Neural progenitor cell (in vitro differentiated cells): Measurements from ENCODE around the gene FOXD3. TPM values are rescaled to one million over a fixed set of nuclear protein-coding genes. Genes with fewer than 3 reads are reported as not detected.

Experiments
- DNase-seq: peaks from one replicate; pipeline ENCODE4 v3.0.0-alpha.2; 2016; ENCODE audit warnings: low spot score
- H2AFZ ChIP-seq: fragments of 200-600 bp; sonication (generic); replicated peaks from 2 replicates; pipeline ENCODE4 v1.6.1; 2016; ENCODE audit warnings: antibody characterized with exemption
- H3F3A ChIP-seq: fragments of 200-600 bp; sonication (generic); 2 replicates; pipeline ENCODE4 v1.6.1; 2016; ENCODE audit warnings: antibody characterized with exemption, low read depth
- H3K27ac ChIP-seq: fragments of 200-600 bp; sonication (generic); 2 replicates; pipeline ENCODE4 v1.5.1; 2016; ENCODE audit warnings: mild to moderate bottlenecking
- H3K27me3 ChIP-seq: fragments of 200-600 bp; sonication (generic); 2 replicates; pipeline ENCODE4 v1.6.1; 2016; ENCODE audit warnings: mild to moderate bottlenecking, moderate library complexity
- H3K36me3 ChIP-seq: fragments of 200-600 bp; sonication (generic); 2 replicates; pipeline ENCODE4 v1.5.1; 2016
- H3K4me1 ChIP-seq: fragments of 200-600 bp; sonication (generic); 2 replicates; pipeline ENCODE4 v1.6.1; 2016; ENCODE audit warnings: mixed run types
- H3K4me2 ChIP-seq: fragments of 200-600 bp; sonication (generic); 2 replicates; pipeline ENCODE4 v1.6.1; 2016
- H3K4me3 ChIP-seq: fragments of 200-600 bp; sonication (generic); 2 replicates; pipeline ENCODE4 v1.5.1; 2016
- H3K79me2 ChIP-seq: fragments of 200-600 bp; sonication (generic); 2 replicates; pipeline ENCODE4 v1.6.1; 2016; ENCODE audit warnings: low read depth
- H3K9ac ChIP-seq: fragments of 200-600 bp; sonication (generic); 2 replicates; pipeline ENCODE4 v1.6.1; 2016
- H3K9me3 ChIP-seq: fragments of 200-600 bp; sonication (generic); 2 replicates; pipeline ENCODE4 v1.5.1; 2016; ENCODE audit warnings: low read depth
- H4K20me1 ChIP-seq: fragments of 200-600 bp; sonication (generic); 2 replicates; pipeline ENCODE4 v1.6.1; 2016; ENCODE audit warnings: low read depth
- H3K27ac Mint-ChIP-seq: 3 replicates; pipeline ENCODE4 v1.8.0; 2021; ENCODE audit warnings: mixed read lengths
- H3K27me3 Mint-ChIP-seq: 2 replicates; pipeline ENCODE4 v1.8.0; 2022; ENCODE audit warnings: low read depth, mild to moderate bottlenecking, inconsistent platforms, moderate library complexity, mixed read lengths; ENCODE audit not compliant: insufficient read depth
- H3K36me3 Mint-ChIP-seq: 3 replicates; pipeline ENCODE4 v1.8.0; 2021; ENCODE audit warnings: mixed read lengths
- H3K4me1 Mint-ChIP-seq: 3 replicates; pipeline ENCODE4 v1.8.0; 2021; ENCODE audit warnings: mixed read lengths
- H3K4me3 Mint-ChIP-seq: 3 replicates; pipeline ENCODE4 v1.8.0; 2021; ENCODE audit warnings: mild to moderate bottlenecking, moderate library complexity, mixed read lengths
- H3K9me3 Mint-ChIP-seq: 3 replicates; pipeline ENCODE4 v1.8.0; 2020; ENCODE audit warnings: mixed read lengths
- EZH2 ChIP-seq: fragments of 200-600 bp; sonication (generic); IDR thresholded peaks from 2 replicates; pipeline ENCODE4 v1.6.1; 2017; ENCODE audit warnings: antibody characterized with exemption, mild to moderate bottlenecking, moderate library complexity
- EZH2phosphoT487 ChIP-seq: fragments of 200-600 bp; sonication (generic); IDR thresholded peaks from 2 replicates; pipeline ENCODE4 v1.6.1; 2017; ENCODE audit warnings: antibody characterized with exemption
- total RNA-seq: library from RNA; depleted of rRNA; stranded (reverse); fragments of >200 nt; gene quantifications from 2 replicates; pipeline ENCODE4 v1.2.3, GENCODE V29; 2015; ENCODE audit warnings: low replicate concordance
- TF ChIP-seq, protein P1 (sequence below): fragments of 200-600 bp; sonication (generic); IDR thresholded peaks from 2 replicates; pipeline ENCODE4 v1.5.1; 2017; ENCODE audit warnings: antibody characterized with exemption, mild to moderate bottlenecking

FOXD3 gene
- total RNA-seq, 1 donor from 2014 or later = 0.06 TPM

DNA sequence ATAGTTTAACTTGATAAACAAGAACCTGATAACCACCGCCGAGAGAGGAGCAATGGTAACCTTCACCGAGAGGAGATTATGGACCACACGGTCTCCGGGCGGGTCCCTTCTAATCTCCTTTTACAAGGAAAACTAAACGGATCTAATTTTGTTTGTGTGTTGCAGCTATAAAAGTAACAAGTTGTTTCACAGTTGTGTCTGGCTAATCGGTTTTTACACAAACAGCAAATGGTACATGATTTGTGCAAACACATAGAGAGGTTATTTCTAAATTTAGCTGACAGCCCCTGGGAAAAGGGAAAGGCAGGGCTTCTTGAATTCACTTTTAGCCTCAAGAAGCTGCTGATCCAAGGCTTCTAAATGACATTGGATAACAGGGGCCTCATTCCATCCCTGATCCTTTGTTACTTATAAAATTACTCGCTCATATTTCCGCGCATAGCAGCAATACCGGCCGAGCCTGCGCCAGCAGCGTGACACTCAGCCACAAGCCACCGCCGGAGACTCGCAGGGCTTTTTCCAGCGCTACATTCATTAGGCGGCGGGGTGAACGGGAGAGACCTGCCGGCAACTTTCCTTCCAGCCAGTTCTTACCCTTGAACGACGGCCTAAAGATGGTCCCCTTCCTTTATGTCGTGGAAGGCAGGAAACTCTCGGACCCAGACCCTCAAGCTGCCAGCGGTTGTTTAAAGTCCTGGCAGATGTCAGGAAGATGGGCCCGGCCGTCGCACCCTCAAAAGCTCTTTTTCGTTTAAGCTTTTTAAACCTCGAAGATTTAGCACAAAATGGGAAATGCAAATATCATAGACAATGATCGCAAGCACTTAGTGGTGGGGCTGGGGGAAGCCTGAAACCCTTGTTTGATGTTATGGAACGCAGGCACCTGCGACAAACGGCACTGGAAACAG is 4.4 kb downstream of the FOXD3 start:
- DNase-seq = peak; percentile 51
- H3K4me1 Mint-ChIP-seq = peaks cover 19% of the 10 kb centered on the region
- peaks cover 78% of the 10 kb centered on the region for H3K27me3 Mint-ChIP-seq

DNA sequence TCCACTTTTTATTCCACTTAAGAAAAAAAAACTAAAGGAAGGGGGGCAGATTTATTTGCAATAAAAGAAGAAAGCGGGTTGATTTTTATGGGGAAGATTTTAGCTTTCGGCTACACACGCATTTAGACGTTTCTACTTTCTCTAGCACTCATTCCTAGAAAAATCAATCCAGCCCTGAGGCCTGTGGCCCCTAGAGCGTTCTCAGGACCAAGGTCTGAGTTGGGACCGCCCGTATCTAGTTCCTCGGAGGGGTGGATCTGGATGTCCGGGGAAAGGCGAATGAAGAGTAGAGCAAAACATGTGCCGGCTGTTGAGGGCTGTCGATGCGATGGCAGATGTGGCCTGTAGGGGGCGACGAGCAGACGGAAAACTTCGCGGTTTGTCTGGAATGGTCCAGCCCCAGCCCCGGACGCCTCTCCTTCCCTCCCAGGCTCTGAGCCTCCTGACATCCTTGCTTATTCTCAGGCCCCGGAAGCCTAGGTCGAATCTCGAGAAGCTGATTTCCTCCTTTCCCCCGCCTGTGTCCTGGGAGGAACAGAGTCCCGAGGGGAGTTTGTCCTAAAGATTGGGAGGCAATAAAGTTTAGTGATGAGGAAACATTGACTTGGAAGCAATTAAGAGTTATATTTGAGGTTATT is 5.2 kb downstream of the FOXD3 start:
- H3K36me3 Mint-ChIP-seq = peaks cover 1% of the 10 kb centered on the region
- Histone ChIP-seq H3K4me1 (peaks cover 13% of the 10 kb centered on the region), H3K4me2 (no peak overlapping the region), H3K9ac (no peak overlapping the region), H2AFZ (no peak overlapping the region), H3K27ac (no peak overlapping the region), H3F3A (peaks cover 58% of the 10 kb centered on the region), H3K79me2 (no peaks in the 10 kb centered on the region), H3K36me3 (no peaks in the 10 kb centered on the region), H3K4me3 (no peak overlapping the region), H4K20me1 (peaks cover 67% of the 10 kb centered on the region), H3K27me3 (peaks cover 100% of the 10 kb centered on the region), H3K9me3 (no peaks in the 10 kb centered on the region)
- peaks cover 16% of the 10 kb centered on the region for H3K4me1 Mint-ChIP-seq
- no peaks in the 10 kb centered on the region for H3K9me3 Mint-ChIP-seq
- peak; percentile 90 for DNase-seq
- TF ChIP-seq EZH2phosphoT487 (peak; percentile 50), EZH2 (peak; percentile 91)
- TF ChIP-seq, protein P1, sequence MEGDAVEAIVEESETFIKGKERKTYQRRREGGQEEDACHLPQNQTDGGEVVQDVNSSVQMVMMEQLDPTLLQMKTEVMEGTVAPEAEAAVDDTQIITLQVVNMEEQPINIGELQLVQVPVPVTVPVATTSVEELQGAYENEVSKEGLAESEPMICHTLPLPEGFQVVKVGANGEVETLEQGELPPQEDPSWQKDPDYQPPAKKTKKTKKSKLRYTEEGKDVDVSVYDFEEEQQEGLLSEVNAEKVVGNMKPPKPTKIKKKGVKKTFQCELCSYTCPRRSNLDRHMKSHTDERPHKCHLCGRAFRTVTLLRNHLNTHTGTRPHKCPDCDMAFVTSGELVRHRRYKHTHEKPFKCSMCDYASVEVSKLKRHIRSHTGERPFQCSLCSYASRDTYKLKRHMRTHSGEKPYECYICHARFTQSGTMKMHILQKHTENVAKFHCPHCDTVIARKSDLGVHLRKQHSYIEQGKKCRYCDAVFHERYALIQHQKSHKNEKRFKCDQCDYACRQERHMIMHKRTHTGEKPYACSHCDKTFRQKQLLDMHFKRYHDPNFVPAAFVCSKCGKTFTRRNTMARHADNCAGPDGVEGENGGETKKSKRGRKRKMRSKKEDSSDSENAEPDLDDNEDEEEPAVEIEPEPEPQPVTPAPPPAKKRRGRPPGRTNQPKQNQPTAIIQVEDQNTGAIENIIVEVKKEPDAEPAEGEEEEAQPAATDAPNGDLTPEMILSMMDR = peak; percentile 90
- peaks cover 75% of the 10 kb centered on the region for H3K27me3 Mint-ChIP-seq
- no peak overlapping the region for H3K27ac Mint-ChIP-seq
- H3K4me3 Mint-ChIP-seq = no peak overlapping the region

More for the DNA sequence above, 4.4 kb downstream of the FOXD3 start:
- TF ChIP-seq, protein P1 = no peak
- peak; percentile 88 for TF ChIP-seq EZH2phosphoT487
- TF ChIP-seq EZH2 = peak; percentile 93
- Mint-ChIP-seq H3K27ac (no peak overlapping the region), H3K9me3 (no peaks in the 10 kb centered on the region), H3K4me3 (peak overlapping the region; percentile 37), H3K36me3 (peaks cover 1% of the 10 kb centered on the region)
- peaks cover 100% of the 10 kb centered on the region for H3K27me3 ChIP-seq
- no peak overlapping the region for H3K9ac ChIP-seq
- peaks cover 73% of the 10 kb centered on the region for H4K20me1 ChIP-seq
- peaks cover 18% of the 10 kb centered on the region for H3K4me1 ChIP-seq
- H3K27ac ChIP-seq = no peak overlapping the region
- H3F3A ChIP-seq = peaks cover 61% of the 10 kb centered on the region
- no peaks in the 10 kb centered on the region for H3K79me2 ChIP-seq
- H3K4me2 ChIP-seq = no peak overlapping the region
- no peaks in the 10 kb centered on the region for H3K36me3 ChIP-seq
- H2AFZ ChIP-seq = no peak overlapping the region
- H3K9me3 ChIP-seq = no peaks in the 10 kb centered on the region
- no peak overlapping the region for H3K4me3 ChIP-seq

DNA sequence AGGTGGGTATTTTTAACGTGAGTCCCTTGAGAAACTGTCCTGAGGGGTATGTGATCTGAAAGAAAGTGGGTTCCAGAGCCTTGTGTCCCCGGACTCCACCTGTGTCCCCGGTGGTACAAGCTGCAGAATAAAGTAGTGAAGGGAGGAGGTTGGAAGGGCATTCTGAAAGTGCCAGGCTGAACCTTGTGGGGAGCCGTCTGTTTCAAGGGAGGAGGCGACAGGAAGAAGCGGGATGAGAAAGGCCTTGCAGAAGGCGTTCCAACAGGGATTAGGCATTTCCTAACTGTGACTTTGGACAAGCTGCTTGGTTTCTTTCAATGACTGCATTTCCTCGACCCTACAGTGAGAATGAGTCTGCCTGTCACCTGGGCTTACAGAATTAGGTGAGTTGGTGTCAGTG is 5.8 kb downstream of the FOXD3 start:
- H4K20me1 ChIP-seq = peaks cover 61% of the 10 kb centered on the region
- H3K4me2 ChIP-seq = no peak overlapping the region
- no peak overlapping the region for H3K27ac ChIP-seq
- H3F3A ChIP-seq = peaks cover 55% of the 10 kb centered on the region
- H3K4me3 Mint-ChIP-seq = no peak overlapping the region
- peaks cover 1% of the 10 kb centered on the region for H3K36me3 Mint-ChIP-seq
- no peaks in the 10 kb centered on the region for H3K79me2 ChIP-seq
- no peak overlapping the region for H3K27ac Mint-ChIP-seq
- H3K27me3 ChIP-seq = peaks cover 100% of the 10 kb centered on the region
- no peaks in the 10 kb centered on the region for H3K36me3 ChIP-seq
- no peak for TF ChIP-seq EZH2phosphoT487
- TF ChIP-seq, protein P1 = no peak
- no peak for TF ChIP-seq EZH2
- peak; percentile 19 for DNase-seq
- no peaks in the 10 kb centered on the region for H3K9me3 Mint-ChIP-seq
- H3K9me3 ChIP-seq = no peaks in the 10 kb centered on the region
- no peak overlapping the region for H3K9ac ChIP-seq
- H3K4me1 Mint-ChIP-seq = peaks cover 16% of the 10 kb centered on the region
- peaks cover 77% of the 10 kb centered on the region for H3K27me3 Mint-ChIP-seq
- no peak overlapping the region for H2AFZ ChIP-seq
- H3K4me3 ChIP-seq = no peak overlapping the region
- H3K4me1 ChIP-seq = peaks cover 8% of the 10 kb centered on the region
